Suprapubic skin (tissue), 4 donors: ENCODE data around the gene CDC42BPG. TPM values are rescaled to one million over a fixed set of nuclear protein-coding genes. Genes with fewer than 3 reads are reported as not detected.

ENCODE experiments used
- DNase-seq, 2 donors: peaks; one replicate each; pipeline ENCODE4 v3.0.0-alpha.2; 2019; ENCODE audit warnings: low spot score in 2 of 2
- H3K27ac ChIP-seq: fragments of 200-600 bp; sonication (generic); one replicate; pipeline ENCODE4 v1.5.1; 2019
- H3K27me3 ChIP-seq: fragments of 200-600 bp; sonication (generic); one replicate; pipeline ENCODE4 v1.5.1; 2019
- H3K36me3 ChIP-seq: fragments of 200-600 bp; sonication (generic); one replicate; pipeline ENCODE4 v1.5.1; 2019
- H3K4me1 ChIP-seq: fragments of 200-600 bp; sonication (generic); one replicate; pipeline ENCODE4 v1.5.1; 2019
- H3K4me3 ChIP-seq: fragments of 200-600 bp; sonication (generic); one replicate; pipeline ENCODE4 v1.5.1; 2019; ENCODE audit warnings: mild to moderate bottlenecking
- H3K9me3 ChIP-seq: fragments of 200-600 bp; sonication (generic); one replicate; pipeline ENCODE4 v1.5.1; 2019
- CTCF ChIP-seq, 2 donors: fragments of 200-600 bp in 1 of 2; fragments of 450-650 bp in 1 of 2; sonication (generic) in 1 of 2; IDR thresholded peaks; one replicate each; pipeline ENCODE4 v1.5.1; 2016 to 2019; ENCODE audit warnings: antibody characterized with exemption in 2 of 2, mild to moderate bottlenecking in 1 of 2, moderate library complexity in 1 of 2
- EP300 ChIP-seq: sonication (generic); formaldehyde crosslinking; IDR thresholded peaks from one replicate; pipeline ENCODE4 v1.6.1; 2017; ENCODE audit warnings: antibody characterized with exemption
- POLR2A ChIP-seq, 2 donors: fragments of 450-650 bp; IDR thresholded peaks; one replicate each; pipeline ENCODE4 v1.6.1; 2017; ENCODE audit warnings: antibody characterized with exemption in 2 of 2, mild to moderate bottlenecking in 2 of 2, moderate library complexity in 2 of 2
- POLR2AphosphoS5 ChIP-seq, 3 donors: sonication (generic); formaldehyde crosslinking; IDR thresholded peaks; one replicate each; pipeline ENCODE4 v1.6.1; 2017; ENCODE audit warnings: antibody characterized with exemption in 3 of 3
- WGBS: methylation state at CpG from one replicate; pipeline ENCODE4 v1.1.5; 2018; 5-methylcytosine and 5-hydroxymethylcytosine counted together
- total RNA-seq, 4 donors: library from RNA; depleted of rRNA; stranded (reverse); fragments of >200 nt; gene quantifications; one replicate each; pipeline ENCODE4 v1.1.0, GENCODE V29; 2016

Gene CDC42BPG
- total RNA-seq, 4 donors from 2014 or later = 42.2 to 64.9 (median 61.1) TPM

GRCh38 chr11:64796047-64796756 lies 48.3 kb downstream of the CDC42BPG start:
- Histone ChIP-seq H3K36me3 (peaks cover 20% of the 10 kb centered on the region), H3K4me3 (no peak overlapping the region), H3K27me3 (no peaks in the 10 kb centered on the region), H3K27ac (no peak overlapping the region), H3K9me3 (no peaks in the 10 kb centered on the region), H3K4me1 (no peaks in the 10 kb centered on the region)
- no peak for DNase-seq
- TF ChIP-seq CTCF (IDR thresholded peaks at IDR 0.05) (no peak), POLR2A (IDR thresholded peaks at IDR 0.05) (no peak), POLR2AphosphoS5 (IDR thresholded peaks at IDR 0.05) (no peak), EP300 (no peak)
- 76% methylated on average over 10 of the region's 19 CpGs for WGBS

- Histone ChIP-seq H3K9me3 (no peaks in the 10 kb centered on the region), H3K4me3 (no peak overlapping the region), H3K27ac (no peak overlapping the region), H3K4me1 (no peaks in the 10 kb centered on the region), H3K36me3 (peaks cover 32% of the 10 kb centered on the region), H3K27me3 (no peaks in the 10 kb centered on the region)
- TF ChIP-seq CTCF (IDR thresholded peaks at IDR 0.05) (no peak), POLR2AphosphoS5 (IDR thresholded peaks at IDR 0.05) (no peak), EP300 (no peak), POLR2A (IDR thresholded peaks at IDR 0.05) (no peak)
- WGBS = 91% methylated on average over 10 of the region's 10 CpGs
- no peak for DNase-seq
Measured at GRCh38 chr11:64794526-64794925, 49.9 kb downstream of the CDC42BPG start.

GRCh38 chr11:64793271-64794160 lies 50.9 kb downstream of the CDC42BPG start:
- no peak for TF ChIP-seq EP300
- TF ChIP-seq POLR2AphosphoS5 (IDR thresholded peaks at IDR 0.05) = no peak
- no peak for TF ChIP-seq CTCF (IDR thresholded peaks at IDR 0.05)
- TF ChIP-seq POLR2A (IDR thresholded peaks at IDR 0.05) = no peak
- Histone ChIP-seq H3K27me3 (no peaks in the 10 kb centered on the region), H3K9me3 (no peaks in the 10 kb centered on the region), H3K4me1 (no peaks in the 10 kb centered on the region), H3K4me3 (no peak overlapping the region), H3K27ac (no peak overlapping the region), H3K36me3 (peaks cover 36% of the 10 kb centered on the region)
- no peak for DNase-seq
- WGBS = 80% methylated on average over 10 of the region's 11 CpGs

- no peak for DNase-seq
- TF ChIP-seq POLR2AphosphoS5 (IDR thresholded peaks at IDR 0.05) = no peak
- TF ChIP-seq CTCF (IDR thresholded peaks at IDR 0.05) = no peak
- no peak for TF ChIP-seq POLR2A (IDR thresholded peaks at IDR 0.05)
- no peak for TF ChIP-seq EP300
- no peak overlapping the region for H3K27ac ChIP-seq
- H3K4me3 ChIP-seq = no peak overlapping the region
- peaks cover 36% of the 10 kb centered on the region for H3K36me3 ChIP-seq
- no peaks in the 10 kb centered on the region for H3K9me3 ChIP-seq
- H3K27me3 ChIP-seq = no peaks in the 10 kb centered on the region
- no CpG with 5 or more reads among the region's 4 CpGs for WGBS
- H3K4me1 ChIP-seq = peaks cover 3% of the 10 kb centered on the region
Measured at GRCh38 chr11:64792482-64792881, 52.0 kb downstream of the CDC42BPG start.

- Histone ChIP-seq H3K36me3 (peaks cover 31% of the 10 kb centered on the region), H3K27ac (no peak overlapping the region), H3K4me3 (no peak overlapping the region), H3K9me3 (no peaks in the 10 kb centered on the region), H3K4me1 (peaks cover 3% of the 10 kb centered on the region), H3K27me3 (no peaks in the 10 kb centered on the region)
- TF ChIP-seq EP300 (no peak), POLR2AphosphoS5 (IDR thresholded peaks at IDR 0.05) (no peak), CTCF (IDR thresholded peaks at IDR 0.05) (no peak), POLR2A (IDR thresholded peaks at IDR 0.05) (no peak)
- 83% methylated on average over 7 of the region's 14 CpGs for WGBS
- DNase-seq = no peak
Measured at GRCh38 chr11:64791781-64792291, 52.6 kb downstream of the CDC42BPG start.
